ENCODE data around the gene USF2.

The USF2 gene

DNA sequence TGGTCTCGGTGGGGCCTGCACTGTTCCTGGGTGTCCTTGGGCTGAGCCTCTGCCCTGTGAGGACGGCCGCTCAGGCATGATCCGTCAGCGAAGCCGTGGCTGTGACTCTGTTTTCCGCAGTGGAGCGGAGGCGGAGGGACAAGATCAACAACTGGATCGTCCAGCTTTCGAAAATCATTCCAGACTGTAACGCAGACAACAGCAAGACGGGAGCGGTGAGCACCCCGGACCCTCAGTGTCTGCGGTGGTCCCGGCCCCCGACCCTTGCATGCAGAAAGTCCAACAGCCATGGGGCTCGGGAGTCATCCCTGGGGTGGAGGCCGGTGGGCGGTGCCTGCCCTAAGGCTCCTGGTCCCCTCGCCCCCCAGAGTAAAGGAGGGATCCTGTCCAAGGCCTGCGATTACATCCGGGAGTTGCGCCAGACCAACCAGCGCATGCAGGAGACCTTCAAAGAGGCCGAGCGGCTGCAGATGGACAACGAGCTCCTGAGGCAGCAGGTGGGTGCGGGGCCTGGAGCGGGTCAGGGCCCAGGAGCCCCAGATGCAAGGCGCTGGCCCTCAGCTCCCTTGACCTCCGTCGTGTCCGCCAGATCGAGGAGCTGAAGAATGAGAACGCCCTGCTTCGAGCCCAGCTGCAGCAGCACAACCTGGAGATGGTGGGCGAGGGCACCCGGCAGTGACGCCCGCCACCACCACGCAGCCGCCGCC lies 10.0 kb downstream of the USF2 start:
- no peaks in the 10 kb centered on the region for H4K20me1 ChIP-seq (ENCODE audit: insufficient read depth, low read length)

DNA sequence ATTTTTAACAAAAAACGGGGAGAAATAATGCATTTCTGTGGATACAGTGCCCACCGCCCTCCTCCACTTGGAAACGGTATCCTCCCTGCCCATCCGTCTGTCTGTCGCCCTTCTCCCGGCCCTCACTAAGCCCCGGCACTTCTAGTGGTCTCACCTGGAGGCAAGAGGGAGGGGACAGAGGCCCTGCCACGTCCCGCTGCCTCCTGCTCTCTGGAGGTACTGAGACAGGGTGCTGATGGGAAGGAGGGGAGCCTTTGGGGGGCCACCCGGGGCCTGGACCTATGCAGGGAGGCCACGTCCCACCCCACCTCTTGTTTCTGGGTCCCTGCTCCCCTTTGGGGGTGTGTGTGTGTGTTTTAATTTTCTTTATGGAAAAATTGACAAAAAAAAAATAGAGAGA lies 10.6 kb downstream of the USF2 start:
- TF ChIP-seq, protein P1, sequence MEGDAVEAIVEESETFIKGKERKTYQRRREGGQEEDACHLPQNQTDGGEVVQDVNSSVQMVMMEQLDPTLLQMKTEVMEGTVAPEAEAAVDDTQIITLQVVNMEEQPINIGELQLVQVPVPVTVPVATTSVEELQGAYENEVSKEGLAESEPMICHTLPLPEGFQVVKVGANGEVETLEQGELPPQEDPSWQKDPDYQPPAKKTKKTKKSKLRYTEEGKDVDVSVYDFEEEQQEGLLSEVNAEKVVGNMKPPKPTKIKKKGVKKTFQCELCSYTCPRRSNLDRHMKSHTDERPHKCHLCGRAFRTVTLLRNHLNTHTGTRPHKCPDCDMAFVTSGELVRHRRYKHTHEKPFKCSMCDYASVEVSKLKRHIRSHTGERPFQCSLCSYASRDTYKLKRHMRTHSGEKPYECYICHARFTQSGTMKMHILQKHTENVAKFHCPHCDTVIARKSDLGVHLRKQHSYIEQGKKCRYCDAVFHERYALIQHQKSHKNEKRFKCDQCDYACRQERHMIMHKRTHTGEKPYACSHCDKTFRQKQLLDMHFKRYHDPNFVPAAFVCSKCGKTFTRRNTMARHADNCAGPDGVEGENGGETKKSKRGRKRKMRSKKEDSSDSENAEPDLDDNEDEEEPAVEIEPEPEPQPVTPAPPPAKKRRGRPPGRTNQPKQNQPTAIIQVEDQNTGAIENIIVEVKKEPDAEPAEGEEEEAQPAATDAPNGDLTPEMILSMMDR (IDR thresholded peaks at IDR 0.05; ENCODE audit: low read depth, low read length), result no peak
- Histone ChIP-seq H3K4me2 (ENCODE audit: low read length) (no peak overlapping the region), H4K20me1 (ENCODE audit: insufficient read depth, low read length) (no peaks in the 10 kb centered on the region), H3K4me1 (ENCODE audit: low read length) (peaks cover 13% of the 10 kb centered on the region), H3K79me2 (ENCODE audit: low read length) (no peaks in the 10 kb centered on the region), H2AFZ (ENCODE audit: low read depth, low read length) (no peak overlapping the region), H3K9ac (ENCODE audit: low read length) (no peak overlapping the region), H3K4me3 (ENCODE audit: low read length) (no peak overlapping the region), H3K36me3 (replicated peaks; ENCODE audit: low read depth, low read length) (peaks cover 33% of the 10 kb centered on the region), H3K9me3 (ENCODE audit: insufficient read depth, low read length) (no peaks in the 10 kb centered on the region), H3K27ac (ENCODE audit: low read length) (no peak overlapping the region), H3K27me3 (ENCODE audit: low read depth, low read length) (peaks cover 14% of the 10 kb centered on the region; the same call in 1 of the 2 replicates)

More for the DNA sequence above, 10.0 kb downstream of the USF2 start:
- H3K27ac ChIP-seq (ENCODE audit: low read length), result no peak overlapping the region
- no peaks in the 10 kb centered on the region for H3K9me3 ChIP-seq (ENCODE audit: insufficient read depth, low read length)
- H2AFZ ChIP-seq (ENCODE audit: low read depth, low read length), result no peak overlapping the region
- no peak overlapping the region for H3K4me2 ChIP-seq (ENCODE audit: low read length)
- no peak for TF ChIP-seq EZH2phosphoT487 (IDR thresholded peaks at IDR 0.05; ENCODE audit: low read depth)
- TF ChIP-seq, protein P1 (IDR thresholded peaks at IDR 0.05; ENCODE audit: low read depth, low read length), result no peak
- H3K36me3 ChIP-seq (replicated peaks; ENCODE audit: low read depth, low read length), result peaks cover 40% of the 10 kb centered on the region
- peaks cover 14% of the 10 kb centered on the region; the same call in 1 of the 2 replicates for H3K27me3 ChIP-seq (ENCODE audit: low read depth, low read length)
- no peak overlapping the region for H3K9ac ChIP-seq (ENCODE audit: low read length)
- no peak overlapping the region for H3K4me3 ChIP-seq (ENCODE audit: low read length)
- peaks cover 19% of the 10 kb centered on the region for H3K4me1 ChIP-seq (ENCODE audit: low read length)
- H3K79me2 ChIP-seq (ENCODE audit: low read length), result no peaks in the 10 kb centered on the region

DNA sequence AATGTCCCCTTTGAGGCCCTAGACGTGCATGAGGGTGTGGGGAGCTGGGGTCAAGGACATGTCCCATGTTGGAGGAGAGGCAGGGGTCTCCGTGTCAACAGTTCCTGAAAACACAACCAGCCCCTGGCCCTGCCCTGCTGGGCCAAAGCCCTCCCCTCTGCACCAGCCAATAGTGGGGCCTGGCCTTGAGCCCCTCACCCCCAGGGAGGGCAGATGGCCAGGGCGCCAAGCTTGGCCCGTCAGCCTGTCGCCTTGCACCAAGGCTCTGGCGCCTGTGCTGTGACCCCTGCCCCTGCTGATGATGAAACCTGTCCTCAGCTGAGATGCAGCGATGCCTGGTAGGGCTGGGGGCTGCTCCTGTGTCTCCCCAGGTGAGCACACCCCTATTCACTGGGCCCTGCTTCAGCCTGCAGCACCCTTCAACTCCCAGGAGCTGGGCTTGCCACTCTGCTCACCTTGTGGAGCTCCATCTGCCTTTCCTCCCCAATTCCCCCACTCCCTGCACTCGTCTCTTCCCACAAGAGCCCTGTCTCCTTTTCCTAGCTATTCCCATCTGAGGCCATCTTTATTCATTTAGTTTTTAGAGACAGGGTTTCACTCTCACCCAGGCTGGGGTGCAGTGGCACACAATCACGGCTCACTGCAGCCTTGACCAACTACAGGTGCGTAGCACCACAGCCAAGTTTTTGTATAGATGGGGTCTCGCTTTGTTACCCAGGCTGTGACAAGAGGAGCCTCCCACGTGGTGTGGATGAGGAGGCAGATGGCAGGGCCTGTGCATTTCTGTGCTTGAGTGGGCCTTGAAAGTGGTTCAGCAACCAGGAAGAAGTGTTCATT lies 11.4 kb downstream of the USF2 start:
- Histone ChIP-seq H3K27ac (ENCODE audit: low read length) (no peak overlapping the region), H3K79me2 (ENCODE audit: low read length) (no peaks in the 10 kb centered on the region), H3K4me3 (ENCODE audit: low read length) (no peak overlapping the region), H3K4me1 (ENCODE audit: low read length) (peaks cover 13% of the 10 kb centered on the region), H3K27me3 (ENCODE audit: low read depth, low read length) (peaks cover 19% of the 10 kb centered on the region; the same call in 1 of the 2 replicates), H3K9me3 (ENCODE audit: insufficient read depth, low read length) (no peaks in the 10 kb centered on the region), H3K9ac (ENCODE audit: low read length) (no peak overlapping the region), H2AFZ (ENCODE audit: low read depth, low read length) (no peak overlapping the region), H3K36me3 (replicated peaks; ENCODE audit: low read depth, low read length) (peaks cover 30% of the 10 kb centered on the region), H4K20me1 (ENCODE audit: insufficient read depth, low read length) (no peaks in the 10 kb centered on the region), H3K4me2 (ENCODE audit: low read length) (no peak overlapping the region)
- no peak for TF ChIP-seq EZH2phosphoT487 (IDR thresholded peaks at IDR 0.05; ENCODE audit: low read depth)
- TF ChIP-seq, protein P1 (IDR thresholded peaks at IDR 0.05; ENCODE audit: low read depth, low read length), result no peak

DNA sequence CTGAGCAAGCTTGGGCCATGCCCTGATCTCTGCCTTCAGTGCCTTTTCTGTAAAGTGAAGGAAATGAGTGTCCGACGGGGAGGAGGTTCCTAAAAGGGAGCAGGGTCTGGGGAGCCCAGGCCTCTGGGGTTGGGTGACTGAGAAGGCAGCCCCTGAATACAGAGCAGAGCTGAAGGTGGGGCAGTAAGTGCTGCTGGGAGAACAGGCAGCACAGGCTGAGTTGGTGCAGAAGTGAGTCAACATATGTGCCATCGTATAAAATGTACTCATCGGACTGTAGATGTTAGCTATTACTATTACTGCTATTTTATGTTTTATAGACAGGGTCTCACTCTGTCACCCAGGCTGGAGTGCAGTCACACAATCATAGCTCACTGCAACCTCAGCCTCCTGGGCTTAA lies 12.5 kb downstream of the USF2 start:
- no peak overlapping the region for H3K9ac ChIP-seq (ENCODE audit: low read length)
- H4K20me1 ChIP-seq (ENCODE audit: insufficient read depth, low read length), result no peaks in the 10 kb centered on the region
- H3K4me2 ChIP-seq (ENCODE audit: low read length), result no peak overlapping the region
- no peak overlapping the region for H2AFZ ChIP-seq (ENCODE audit: low read depth, low read length)
- no peaks in the 10 kb centered on the region for H3K79me2 ChIP-seq (ENCODE audit: low read length)
- no peak overlapping the region for H3K27ac ChIP-seq (ENCODE audit: low read length)
- peaks cover 13% of the 10 kb centered on the region for H3K4me1 ChIP-seq (ENCODE audit: low read length)
- no peaks in the 10 kb centered on the region for H3K9me3 ChIP-seq (ENCODE audit: insufficient read depth, low read length)
- TF ChIP-seq, protein P1 (IDR thresholded peaks at IDR 0.05; ENCODE audit: low read depth, low read length), result no peak
- TF ChIP-seq EZH2phosphoT487 (IDR thresholded peaks at IDR 0.05; ENCODE audit: low read depth), result no peak
- peaks cover 25% of the 10 kb centered on the region for H3K36me3 ChIP-seq (replicated peaks; ENCODE audit: low read depth, low read length)
- no peak overlapping the region for H3K4me3 ChIP-seq (ENCODE audit: low read length)
- H3K27me3 ChIP-seq (ENCODE audit: low read depth, low read length), result peaks cover 21% of the 10 kb centered on the region; the same call in 1 of the 2 replicates
